Bronchial epithelial cell (primary cell): ENCODE results near the gene SYNE1. TPM values are rescaled to one million over a fixed set of nuclear protein-coding genes. Genes with fewer than 3 reads are reported as not detected.

Experiments
- DNase-seq: peaks from one replicate; pipeline ENCODE4 v3.0.0-alpha.2; 2010; ENCODE audit warnings: low read depth
- FAIRE-seq: peaks from 2 replicates; lab custom pipeline; 2011; peaks lifted over from hg19 to GRCh38; lab: Jason Lieb, UNC
- H3K27me3 ChIP-seq: 2 replicates; pipeline ENCODE4 v1.5.1; 2011; ENCODE audit warnings: low read length; ENCODE audit not compliant: control insufficient read depth, insufficient read depth
- H3K36me3 ChIP-seq: 2 replicates; pipeline ENCODE4 v1.5.1; 2011; ENCODE audit warnings: low read length; ENCODE audit not compliant: control insufficient read depth, insufficient read depth
- H3K4me3 ChIP-seq: 2 replicates; pipeline ENCODE4 v1.5.1; 2011; ENCODE audit warnings: mild to moderate bottlenecking, low read depth, low read length, control low read depth
- total RNA-seq: library from RNA; depleted of rRNA; stranded (reverse); fragments of >200 nt; gene quantifications from 2 replicates; pipeline ENCODE4 v1.2.1, GENCODE V29; 2014
- TF ChIP-seq, protein P1 (sequence below): IDR thresholded peaks from 2 replicates; pipeline ENCODE4 v1.5.1; 2011; ENCODE audit warnings: mild to moderate bottlenecking, moderate library complexity, low read length, control low read depth, inconsistent platforms; ENCODE audit not compliant: insufficient read depth, severe bottlenecking

The SYNE1 gene
- total RNA-seq, 1 donor from 2014 or later: 15.8 TPM

DNA sequence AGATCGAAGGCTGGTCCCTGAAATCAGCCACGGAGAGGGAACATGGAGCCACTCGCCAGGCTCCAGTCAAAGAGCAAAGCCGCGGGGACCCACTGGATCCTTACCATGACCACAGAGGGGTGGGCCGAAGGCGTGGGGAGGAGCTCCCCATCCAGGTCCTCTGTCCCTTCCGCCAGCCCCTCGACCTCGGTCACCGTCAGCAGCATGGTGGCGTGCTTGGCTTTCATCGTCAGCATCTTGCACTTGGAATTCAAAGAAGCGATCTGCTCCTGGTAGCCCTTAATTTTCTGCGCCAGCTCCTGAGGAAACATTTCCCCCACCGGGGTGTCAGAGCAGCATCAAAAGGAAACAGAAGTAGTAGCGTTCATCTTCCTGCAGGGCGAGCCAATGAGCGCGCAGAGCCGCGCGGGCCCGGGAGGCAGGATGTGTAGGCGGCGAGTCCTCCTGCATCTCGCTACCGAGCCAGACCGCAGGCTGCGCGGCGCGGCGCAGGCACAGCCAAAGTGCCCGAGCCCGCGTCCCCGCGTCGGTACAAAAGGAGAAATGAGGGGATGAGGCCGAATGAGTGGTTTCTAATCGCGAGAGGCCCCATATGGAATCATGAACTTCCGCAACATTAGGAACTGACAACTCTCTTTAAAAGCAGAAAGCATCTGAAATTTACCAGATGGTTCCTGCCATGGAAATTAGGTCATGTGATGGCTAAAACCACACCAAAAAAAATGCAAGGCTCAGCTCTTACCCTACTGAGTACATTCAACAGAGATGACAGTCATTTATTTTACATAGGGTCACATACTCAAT lies 335.2 kb downstream of the SYNE1 start:
- Histone ChIP-seq H3K4me3 (peak overlapping the region; percentile 52), H3K27me3 (no peaks in the 10 kb centered on the region), H3K36me3 (no peaks in the 10 kb centered on the region)
- TF ChIP-seq, protein P1, sequence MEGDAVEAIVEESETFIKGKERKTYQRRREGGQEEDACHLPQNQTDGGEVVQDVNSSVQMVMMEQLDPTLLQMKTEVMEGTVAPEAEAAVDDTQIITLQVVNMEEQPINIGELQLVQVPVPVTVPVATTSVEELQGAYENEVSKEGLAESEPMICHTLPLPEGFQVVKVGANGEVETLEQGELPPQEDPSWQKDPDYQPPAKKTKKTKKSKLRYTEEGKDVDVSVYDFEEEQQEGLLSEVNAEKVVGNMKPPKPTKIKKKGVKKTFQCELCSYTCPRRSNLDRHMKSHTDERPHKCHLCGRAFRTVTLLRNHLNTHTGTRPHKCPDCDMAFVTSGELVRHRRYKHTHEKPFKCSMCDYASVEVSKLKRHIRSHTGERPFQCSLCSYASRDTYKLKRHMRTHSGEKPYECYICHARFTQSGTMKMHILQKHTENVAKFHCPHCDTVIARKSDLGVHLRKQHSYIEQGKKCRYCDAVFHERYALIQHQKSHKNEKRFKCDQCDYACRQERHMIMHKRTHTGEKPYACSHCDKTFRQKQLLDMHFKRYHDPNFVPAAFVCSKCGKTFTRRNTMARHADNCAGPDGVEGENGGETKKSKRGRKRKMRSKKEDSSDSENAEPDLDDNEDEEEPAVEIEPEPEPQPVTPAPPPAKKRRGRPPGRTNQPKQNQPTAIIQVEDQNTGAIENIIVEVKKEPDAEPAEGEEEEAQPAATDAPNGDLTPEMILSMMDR: peak; percentile 66
- DNase-seq (peak; percentile 78), FAIRE-seq (no peak)

DNA sequence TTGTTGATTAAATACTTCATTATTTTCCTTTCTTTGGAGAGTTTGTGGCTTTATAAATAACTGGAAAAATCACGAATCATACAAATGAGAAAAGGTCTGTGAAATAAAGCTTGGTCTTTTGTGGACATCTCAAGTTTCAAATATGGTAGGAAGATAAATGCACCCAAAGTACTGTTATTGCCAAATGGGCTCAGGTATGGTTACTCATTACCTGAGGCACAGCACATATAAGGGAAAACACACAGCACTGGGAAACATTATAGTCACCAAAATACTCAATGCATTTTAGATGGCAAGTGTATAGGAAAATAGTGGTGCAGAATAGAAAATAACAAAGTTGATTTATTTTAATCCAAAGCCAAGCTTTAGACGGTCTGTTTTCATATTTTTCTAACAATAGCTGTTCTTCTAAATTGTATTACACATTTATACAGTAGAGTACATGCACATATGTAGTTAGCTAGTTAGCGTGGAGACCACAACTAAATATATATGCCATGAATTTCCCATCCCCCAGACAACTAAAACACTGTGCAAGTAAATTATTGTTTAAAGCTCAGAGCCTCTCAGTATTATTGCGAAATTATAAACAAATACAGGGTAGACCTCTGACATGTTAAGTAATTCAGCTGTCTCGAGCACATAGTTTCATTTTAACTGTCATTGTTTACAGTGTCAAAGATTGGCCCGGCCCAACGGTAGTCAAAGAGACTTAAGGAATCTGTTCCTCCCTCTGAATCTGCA lies 336.0 kb downstream of the SYNE1 start:
- FAIRE-seq (no peak), DNase-seq (peak; percentile 48)
- TF ChIP-seq, protein P1: no peak
- no peaks in the 10 kb centered on the region for H3K27me3 ChIP-seq
- peak overlapping the region; percentile 52 for H3K4me3 ChIP-seq
- no peaks in the 10 kb centered on the region for H3K36me3 ChIP-seq

- FAIRE-seq (no peak), DNase-seq (no peak)
- TF ChIP-seq, protein P1: no peak
Observed at GRCh38 chr6:152300517-152300916, 336.6 kb downstream of the SYNE1 start.

GRCh38 chr6:152298848-152299735 lies 338.1 kb downstream of the SYNE1 start:
- DNase-seq (no peak), FAIRE-seq (no peak)
- H3K4me3 ChIP-seq: no peak overlapping the region
- no peaks in the 10 kb centered on the region for H3K36me3 ChIP-seq
- H3K27me3 ChIP-seq: no peaks in the 10 kb centered on the region
- TF ChIP-seq, protein P1: no peak

More at GRCh38 chr6:152300517-152300916, 336.6 kb downstream of the SYNE1 start:
- Histone ChIP-seq H3K27me3 (no peaks in the 10 kb centered on the region), H3K4me3 (no peak overlapping the region), H3K36me3 (no peaks in the 10 kb centered on the region)

DNA sequence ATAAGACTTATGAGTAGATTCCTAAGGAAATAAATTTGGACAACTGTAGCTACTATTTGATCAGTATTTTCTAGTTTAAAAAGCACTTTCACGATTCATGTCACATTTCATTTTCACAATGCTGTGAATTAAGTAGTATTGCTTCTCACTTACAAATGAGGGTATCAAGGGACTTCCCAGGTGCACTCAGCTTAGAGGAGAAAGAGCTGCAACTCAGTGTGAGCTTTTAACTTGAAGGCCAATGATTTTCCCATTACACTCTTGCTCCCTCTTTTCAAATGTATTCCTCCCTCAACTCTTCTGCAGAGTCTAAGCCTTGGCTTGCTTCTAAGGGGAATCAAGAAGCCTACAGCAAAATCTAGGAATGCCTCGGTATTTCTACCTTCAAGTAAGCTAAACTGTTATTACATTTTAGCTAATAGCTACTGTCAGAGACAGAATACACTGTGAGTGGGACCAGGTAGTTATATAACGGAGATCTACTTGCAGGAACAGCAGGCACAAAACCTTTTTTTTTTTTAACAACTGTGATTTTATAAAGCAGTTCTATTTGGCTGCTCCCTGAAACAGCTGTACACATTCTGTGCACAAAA lies 339.0 kb downstream of the SYNE1 start:
- TF ChIP-seq, protein P1: no peak
- no peak overlapping the region for H3K4me3 ChIP-seq
- no peaks in the 10 kb centered on the region for H3K27me3 ChIP-seq
- DNase-seq: no peak
- FAIRE-seq: no peak
- no peaks in the 10 kb centered on the region for H3K36me3 ChIP-seq
